ENCODE data around the gene HES7.

GRCh38 chr17:8138672-8139371 is 14.9 kb upstream of the HES7 start:
- no peak for TF ChIP-seq ZFP30 (CRISPR knock-in tag; IDR thresholded peaks at IDR 0.05)
- TF ChIP-seq PATZ1 (CRISPR knock-in tag; IDR thresholded peaks at IDR 0.05; ENCODE audit: borderline replicate concordance) = no peak
- TF ChIP-seq TOX (CRISPR knock-in tag; IDR thresholded peaks at IDR 0.05; ENCODE audit: borderline replicate concordance) = no peak
- TF ChIP-seq ARNTL (CRISPR knock-in tag; IDR thresholded peaks at IDR 0.05; ENCODE audit: borderline replicate concordance, low read depth) = no peak
- no peak for TF ChIP-seq ZNF8 (CRISPR knock-in tag; IDR thresholded peaks at IDR 0.05)
- TF ChIP-seq SNAI2 (CRISPR knock-in tag; IDR thresholded peaks at IDR 0.05) = no peak
- TF ChIP-seq CSRNP3 (CRISPR knock-in tag; IDR thresholded peaks at IDR 0.05) = no peak
- no peak for TF ChIP-seq BACH2 (CRISPR knock-in tag; IDR thresholded peaks at IDR 0.05; ENCODE audit: borderline replicate concordance)
- TF ChIP-seq ZNF70 (CRISPR knock-in tag; IDR thresholded peaks at IDR 0.05) = no peak
- no peak for TF ChIP-seq RARB (CRISPR knock-in tag; IDR thresholded peaks at IDR 0.05)
- TF ChIP-seq CSDC2 (CRISPR knock-in tag; IDR thresholded peaks at IDR 0.05) = no peak
- TF ChIP-seq CREB5 (CRISPR knock-in tag; IDR thresholded peaks at IDR 0.05; ENCODE audit: low read depth) = no peak
